HG03575 (cell line): ENCODE results near the gene PRRG2.

Source experiments
- ATAC-seq: cut with Tn5 transposase; IDR thresholded peaks from one replicate; pipeline ENCODE4 v1.9.1; 2021; ENCODE audit not compliant: unreplicated experiment, insufficient number of reproducible peaks, low FRiP score; ENCODE audit errors: extremely low read depth

Gene PRRG2

GRCh38 chr19:49583239-49583638, 2.1 kb downstream of the PRRG2 start:
- ATAC-seq = no peak

DNA sequence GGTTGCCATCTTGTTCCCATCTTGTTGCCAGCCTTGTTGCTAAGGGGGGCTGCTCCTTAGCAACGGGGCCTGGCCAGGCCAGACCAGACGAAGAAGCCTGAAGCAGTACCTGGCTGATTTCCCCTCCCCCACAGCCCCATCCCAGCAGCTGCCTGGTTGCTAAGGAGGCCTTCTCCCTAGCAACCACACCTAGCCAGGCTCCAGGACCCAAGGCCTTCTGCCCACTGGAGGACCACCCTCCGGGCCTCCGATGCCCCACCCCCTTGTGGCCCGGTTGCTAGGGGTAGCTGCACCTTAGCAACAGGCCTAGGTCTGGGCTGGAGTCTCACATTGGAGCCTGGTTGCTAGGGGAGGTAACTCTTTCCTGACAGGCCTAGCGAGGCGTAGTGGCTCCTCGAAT, 3.9 kb downstream of the PRRG2 start:
- ATAC-seq = no peak

GRCh38 chr19:49587227-49587626, 6.1 kb downstream of the PRRG2 start:
- ATAC-seq = no peak

DNA sequence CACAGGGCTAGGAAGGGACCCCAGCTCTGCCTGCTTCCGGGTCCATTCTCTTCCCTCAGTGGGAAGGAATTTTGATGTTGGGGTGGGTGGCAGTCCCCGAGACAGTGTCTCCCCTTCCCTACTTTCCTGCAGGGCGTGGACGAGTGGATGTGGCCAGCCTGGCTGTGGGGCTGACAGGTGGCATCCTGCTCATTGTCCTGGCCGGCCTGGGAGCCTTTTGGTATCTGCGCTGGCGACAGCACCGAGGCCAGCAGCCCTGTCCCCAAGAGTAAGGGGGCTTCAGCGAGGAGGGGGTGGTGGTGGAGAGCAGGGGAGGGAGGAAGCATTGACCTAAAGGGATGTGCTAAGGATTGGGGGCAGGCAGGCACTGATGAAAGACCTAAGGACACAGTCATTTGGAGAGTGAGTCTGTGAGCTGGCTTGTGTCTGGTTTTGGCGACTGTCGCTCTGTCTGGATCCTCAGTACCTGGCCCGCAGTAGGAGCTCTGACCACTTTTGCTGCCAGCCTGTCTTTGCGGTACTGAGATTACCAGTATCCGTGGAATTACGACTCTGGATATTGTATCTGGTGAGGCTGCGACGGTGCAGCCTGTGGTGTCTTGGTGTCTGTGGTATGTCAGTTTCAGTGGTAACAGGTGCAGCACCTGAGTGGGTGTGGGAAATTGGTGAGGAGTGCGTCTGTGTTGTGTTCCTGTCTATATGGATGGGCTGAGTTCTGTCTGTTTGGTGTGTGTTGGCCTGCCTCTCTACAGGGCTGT, 7.4 kb downstream of the PRRG2 start:
- ATAC-seq = no peak

DNA sequence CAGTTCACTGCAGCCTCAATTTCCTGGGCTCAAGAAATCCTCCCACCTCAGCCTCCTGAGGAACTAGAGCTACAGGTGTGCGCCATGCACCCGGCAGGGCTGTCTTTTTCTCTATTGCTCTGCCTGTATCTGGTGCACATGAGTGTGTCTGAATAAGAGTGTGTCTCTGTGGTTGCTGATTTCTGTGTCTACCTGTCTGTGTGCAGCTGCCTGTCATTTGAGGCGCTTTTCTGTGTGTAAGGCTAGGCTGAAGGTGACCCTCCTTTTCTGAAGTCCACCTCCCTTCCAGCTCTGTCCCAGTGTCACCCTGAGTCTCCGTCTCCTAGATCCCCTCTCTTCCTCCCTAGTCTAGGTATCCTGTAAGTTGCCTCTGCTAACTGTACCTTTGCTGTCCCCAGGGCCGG, 8.4 kb downstream of the PRRG2 start:
- no peak for ATAC-seq

- ATAC-seq = no peak
These were observed 9.2 kb downstream of the PRRG2 start for GRCh38 chr19:49590071-49590970.

DNA sequence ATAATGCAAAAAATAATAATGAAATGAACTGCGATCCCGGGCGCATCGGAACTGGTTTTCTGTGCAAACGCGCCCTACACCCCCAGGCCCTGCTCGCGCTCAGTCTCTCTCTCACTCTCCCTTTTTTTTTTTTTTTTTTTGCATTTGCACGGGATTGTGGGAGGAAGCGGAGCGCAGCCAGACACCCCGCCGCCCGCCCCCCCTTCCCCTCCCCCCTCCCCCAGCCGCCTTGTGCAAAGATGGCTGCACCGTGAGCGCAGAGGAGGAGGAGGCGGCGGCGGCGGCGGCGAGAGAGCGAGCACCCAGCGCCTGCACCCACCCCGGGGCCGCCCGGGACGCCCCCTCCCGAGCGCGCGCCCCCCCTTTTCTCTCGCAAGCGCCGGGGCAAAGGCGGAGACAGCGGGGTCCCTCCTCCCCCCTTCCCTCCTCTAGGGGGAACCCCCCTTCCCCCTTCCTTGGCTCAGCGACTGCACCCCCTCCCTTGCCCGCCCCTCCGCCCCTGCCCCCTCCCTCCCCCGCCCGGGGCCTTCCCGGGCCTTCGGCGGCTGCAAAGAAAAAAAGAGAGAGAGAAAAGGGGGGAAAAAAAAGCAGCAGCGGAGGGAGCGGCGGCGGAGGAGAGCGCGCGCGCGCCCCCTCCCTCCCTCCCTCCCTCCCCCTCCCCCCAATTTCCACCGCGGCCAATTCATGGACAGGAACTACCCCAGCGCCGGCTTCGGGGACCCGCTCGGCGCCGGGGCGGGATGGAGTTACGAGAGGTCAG, 10.0 kb downstream of the PRRG2 start, which contains the start of gene PRR12:
PRR12 (plus strand) TSS at position 212 of the 760 bp plus-strand sequence; CDS start at position 685, 473 bp downstream.
- no peak for ATAC-seq

DNA sequence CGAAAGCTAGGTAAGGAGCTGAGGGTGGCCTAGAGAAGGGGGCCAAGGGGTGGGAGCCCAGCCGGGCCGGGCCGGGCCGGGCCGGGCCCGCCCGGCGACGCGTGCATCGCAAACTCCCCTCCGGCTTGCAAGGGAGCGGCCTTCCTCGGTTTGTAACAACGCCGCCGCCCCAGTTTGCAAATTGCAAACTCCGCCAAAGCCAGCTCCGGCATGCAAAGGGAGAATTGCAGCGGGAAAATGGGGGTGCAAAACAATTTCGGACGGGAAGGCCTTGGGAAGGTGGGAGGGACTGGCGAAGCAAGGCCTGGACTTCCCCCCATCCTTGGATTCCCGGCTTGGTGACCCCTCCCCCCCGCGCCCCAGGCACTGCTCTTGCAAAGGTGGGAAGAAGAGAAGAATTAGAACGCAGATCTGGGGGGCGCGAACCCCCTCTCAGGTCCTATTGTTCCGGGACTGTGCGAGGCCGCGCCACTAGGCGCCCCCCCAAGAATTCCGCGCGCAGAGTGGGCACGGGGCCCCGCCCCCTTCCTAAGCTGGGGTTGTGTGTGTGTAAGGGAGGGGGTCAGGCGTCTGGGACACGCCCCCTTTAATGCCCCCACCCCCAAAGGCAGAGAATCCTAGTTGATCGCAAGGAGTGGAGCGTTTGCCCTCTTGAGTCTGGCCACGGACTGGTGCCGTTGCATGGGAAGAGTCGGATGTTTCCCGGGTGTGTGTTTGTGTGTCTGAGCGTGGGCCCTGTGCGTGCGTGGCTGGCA, 10.8 kb downstream of the PRRG2 start:
- no peak for ATAC-seq

- no peak for ATAC-seq
These were observed 11.5 kb downstream of the PRRG2 start for GRCh38 chr19:49592486-49593232.

- ATAC-seq = no peak
These were observed 12.4 kb downstream of the PRRG2 start for GRCh38 chr19:49593233-49594113.

DNA sequence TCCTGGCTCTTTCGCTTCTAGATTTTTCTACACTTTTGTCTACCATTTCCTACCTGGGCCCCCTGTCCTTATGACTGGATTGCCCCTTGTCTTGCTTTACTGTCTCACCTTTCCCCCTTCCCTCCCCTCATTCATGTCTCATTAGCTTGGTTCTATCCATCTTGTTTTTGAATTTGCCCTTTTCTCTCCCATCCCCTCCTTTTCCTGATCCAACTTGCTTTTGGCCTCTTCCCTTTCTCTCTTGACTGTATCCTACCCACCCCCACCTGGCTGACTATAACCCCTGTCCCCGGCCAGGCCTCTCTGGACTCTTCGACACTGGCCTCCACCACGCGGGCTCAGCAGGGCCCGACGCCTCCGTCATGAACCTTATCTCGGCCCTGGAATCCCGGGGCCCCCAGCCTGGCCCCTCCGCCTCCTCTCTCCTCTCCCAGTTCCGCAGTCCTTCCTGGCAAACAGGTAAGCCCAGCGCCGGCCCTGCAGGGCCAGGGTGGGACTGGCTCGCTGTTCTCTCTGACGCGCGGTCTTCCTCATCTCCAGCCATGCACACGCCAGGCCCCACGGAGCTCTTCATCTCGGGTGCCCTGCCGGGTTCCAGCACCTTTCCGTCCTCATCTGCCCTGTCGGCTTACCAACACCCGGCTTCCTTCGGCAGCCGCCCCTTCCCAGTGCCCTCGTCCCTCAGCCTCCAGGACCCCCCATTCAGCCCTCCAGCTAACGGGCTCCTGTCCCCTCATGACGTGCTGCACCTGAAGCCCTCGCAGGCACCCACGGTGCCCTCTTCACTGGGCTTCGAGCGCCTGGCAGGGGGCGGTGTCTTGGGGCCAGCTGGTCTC, 13.3 kb downstream of the PRRG2 start:
- no peak for ATAC-seq

DNA sequence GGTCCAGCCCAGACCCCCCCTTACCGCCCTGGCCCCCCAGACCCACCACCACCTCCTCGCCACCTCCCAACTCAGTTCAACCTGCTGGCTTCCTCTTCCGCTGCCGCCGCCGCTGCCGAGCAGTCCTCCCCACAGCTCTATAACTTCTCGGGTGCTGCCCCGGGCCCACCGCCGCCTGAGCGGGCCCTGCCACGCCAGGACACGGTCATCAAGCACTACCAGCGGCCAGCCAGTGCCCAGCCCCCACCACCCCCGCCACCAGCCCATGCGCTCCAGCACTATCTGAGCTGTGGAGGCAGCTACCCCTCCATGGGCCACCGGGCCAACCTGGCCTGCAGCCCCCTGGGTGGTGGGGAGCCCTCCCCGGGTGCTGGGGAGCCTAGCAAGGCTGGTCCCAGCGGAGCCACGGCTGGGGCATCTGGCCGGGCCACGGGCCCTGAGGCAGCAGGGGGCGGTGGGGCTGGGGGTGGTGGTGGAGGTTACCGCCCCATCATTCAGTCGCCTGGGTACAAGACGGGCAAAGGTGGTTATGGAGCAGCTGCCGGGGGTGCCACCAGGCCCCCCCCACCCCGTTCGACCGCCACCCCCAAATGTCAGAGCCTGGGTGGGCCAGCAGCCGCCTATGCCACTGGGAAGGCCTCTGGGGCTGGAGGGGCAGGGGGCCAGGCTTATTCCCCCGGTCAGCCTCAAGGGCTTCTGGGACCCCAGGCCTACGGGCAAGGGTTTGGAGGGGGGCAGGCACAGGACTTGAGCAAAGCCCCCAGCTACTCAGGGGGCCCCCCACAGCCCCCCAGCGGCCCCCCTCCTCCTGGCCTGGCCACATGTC, 14.1 kb downstream of the PRRG2 start:
- no peak for ATAC-seq

- no peak for ATAC-seq
These were observed 14.8 kb downstream of the PRRG2 start for GRCh38 chr19:49595819-49596404.

DNA sequence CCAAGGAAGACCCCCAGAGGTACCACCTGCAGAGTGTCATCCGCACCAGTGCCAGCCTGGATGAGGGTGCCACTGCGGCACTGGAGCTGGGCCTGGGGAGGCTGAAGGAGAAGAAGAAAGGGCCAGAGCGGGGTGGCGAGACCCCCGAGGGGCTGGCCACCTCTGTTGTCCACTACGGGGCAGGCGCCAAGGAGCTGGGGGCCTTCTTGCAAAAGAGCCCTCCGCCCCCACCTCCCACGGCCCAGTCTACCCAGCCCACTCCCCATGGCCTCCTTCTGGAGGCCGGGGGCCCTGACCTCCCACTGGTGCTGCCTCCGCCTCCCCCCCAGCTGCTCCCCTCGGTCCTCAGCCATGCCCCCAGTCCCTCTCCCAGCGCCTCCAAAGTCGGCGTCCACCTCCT, 15.3 kb downstream of the PRRG2 start:
- no peak for ATAC-seq

DNA sequence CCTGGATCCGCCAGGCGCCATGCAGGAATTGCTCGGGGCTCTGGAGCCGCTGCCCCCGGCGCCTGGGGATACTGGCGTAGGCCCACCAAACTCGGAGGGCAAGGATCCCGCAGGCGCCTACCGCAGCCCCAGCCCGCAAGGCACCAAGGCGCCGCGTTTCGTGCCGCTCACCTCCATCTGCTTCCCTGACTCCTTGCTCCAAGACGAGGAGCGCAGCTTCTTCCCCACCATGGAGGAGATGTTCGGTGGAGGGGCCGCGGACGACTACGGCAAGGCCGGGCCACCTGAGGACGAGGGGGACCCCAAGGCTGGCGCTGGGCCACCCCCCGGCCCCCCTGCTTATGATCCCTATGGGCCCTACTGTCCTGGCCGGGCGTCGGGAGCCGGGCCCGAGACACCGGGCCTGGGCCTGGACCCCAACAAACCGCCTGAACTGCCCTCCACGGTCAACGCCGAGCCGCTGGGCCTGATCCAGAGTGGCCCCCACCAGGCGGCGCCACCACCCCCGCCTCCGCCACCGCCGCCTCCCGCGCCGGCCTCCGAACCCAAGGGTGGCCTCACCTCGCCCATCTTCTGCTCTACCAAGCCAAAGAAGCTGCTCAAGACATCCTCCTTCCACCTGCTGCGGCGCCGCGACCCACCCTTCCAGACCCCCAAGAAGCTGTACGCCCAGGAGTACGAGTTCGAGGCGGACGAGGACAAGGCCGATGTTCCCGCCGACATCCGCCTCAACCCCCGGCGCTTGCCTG, 16.0 kb downstream of the PRRG2 start:
- no peak for ATAC-seq
